Progenitor cell of endocrine pancreas (in vitro differentiated cells): Measurements from ENCODE around the gene ACTRT1. TPM values are rescaled to one million over a fixed set of nuclear protein-coding genes. Genes with fewer than 3 reads are reported as not detected.

ENCODE experiments used
- DNase-seq: peaks from one replicate; pipeline ENCODE4 v3.0.0; 2021; ENCODE audit warnings: low spot score; ENCODE audit not compliant: unreplicated experiment
- H3K27ac Mint-ChIP-seq: 2 replicates; pipeline ENCODE4 v1.8.0; 2021; ENCODE audit warnings: mild to moderate bottlenecking, moderate library complexity, mixed read lengths
- H3K27me3 Mint-ChIP-seq: 2 replicates; pipeline ENCODE4 v1.8.0; 2021; ENCODE audit warnings: mixed read lengths
- H3K36me3 Mint-ChIP-seq: 2 replicates; pipeline ENCODE4 v1.8.0; 2022; ENCODE audit warnings: mixed read lengths; ENCODE audit not compliant: insufficient read depth
- H3K4me1 Mint-ChIP-seq: 2 replicates; pipeline ENCODE4 v1.8.0; 2021; ENCODE audit warnings: low read depth, mixed read lengths
- H3K4me3 Mint-ChIP-seq: 2 replicates; pipeline ENCODE4 v1.8.0; 2021; ENCODE audit warnings: low read depth, mild to moderate bottlenecking, moderate library complexity, mixed read lengths
- H3K9me3 Mint-ChIP-seq: 2 replicates; pipeline ENCODE4 v1.8.0; 2021; ENCODE audit warnings: low read depth, mixed read lengths
- CTCF ChIP-seq: fragments of 200-600 bp; sonication (generic); IDR thresholded peaks from one replicate; pipeline ENCODE4 v1.5.0; 2021; ENCODE audit warnings: antibody characterized with exemption, mild to moderate bottlenecking; ENCODE audit not compliant: unreplicated experiment
- total RNA-seq: library from RNA; stranded (reverse); gene quantifications from 2 replicates; pipeline ENCODE4 v1.2.1, GENCODE V29; 2021

Gene ACTRT1
- total RNA-seq, 1 donor from 2014 or later = not detected

DNA sequence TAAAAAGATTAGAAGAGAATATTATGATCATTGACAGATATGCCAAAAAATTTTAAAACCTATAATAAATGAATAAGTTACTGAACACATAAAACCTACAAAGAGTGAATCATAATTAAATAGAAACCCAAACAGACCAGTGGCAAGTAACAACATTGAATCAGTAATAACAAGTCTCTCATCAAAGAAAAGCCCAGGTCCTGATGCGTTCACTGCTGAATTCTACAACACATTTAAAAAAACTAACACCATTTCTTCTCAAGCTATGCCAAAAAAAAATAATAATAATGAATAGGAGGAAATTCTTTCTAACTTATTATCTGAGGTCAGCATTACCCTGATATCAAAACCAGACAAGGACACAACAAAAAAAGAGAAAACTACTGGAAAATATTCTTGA is 30.6 kb downstream of the ACTRT1 start:
- DNase-seq = no peak
- Mint-ChIP-seq H3K36me3 (peaks cover 5% of the 10 kb centered on the region), H3K4me3 (no peak overlapping the region), H3K27ac (no peak overlapping the region), H3K4me1 (peaks cover 2% of the 10 kb centered on the region), H3K9me3 (peaks cover 35% of the 10 kb centered on the region), H3K27me3 (no peaks in the 10 kb centered on the region)
- TF ChIP-seq CTCF = no peak

DNA sequence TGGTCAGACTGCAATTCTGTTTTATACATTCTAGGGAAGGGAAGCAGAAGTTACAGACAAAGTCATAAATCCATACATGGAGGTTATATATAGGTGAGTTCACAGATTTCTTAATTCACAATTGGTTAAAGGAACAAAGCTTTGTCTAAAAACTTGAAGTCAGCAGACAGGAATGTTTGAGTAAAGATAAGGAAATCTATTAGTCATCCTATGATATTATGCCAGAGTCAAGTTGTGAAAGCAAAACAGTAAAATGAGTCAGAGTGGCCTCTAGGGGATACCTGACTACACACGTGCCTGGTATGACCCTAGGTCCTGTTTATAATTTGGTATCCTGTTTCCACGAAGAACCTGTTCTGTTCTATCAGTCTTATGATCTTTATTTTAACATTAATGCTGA is 31.5 kb downstream of the ACTRT1 start:
- H3K27me3 Mint-ChIP-seq = no peaks in the 10 kb centered on the region
- peaks cover 5% of the 10 kb centered on the region for H3K36me3 Mint-ChIP-seq
- peaks cover 2% of the 10 kb centered on the region for H3K4me1 Mint-ChIP-seq
- DNase-seq = no peak
- H3K4me3 Mint-ChIP-seq = no peak overlapping the region
- H3K9me3 Mint-ChIP-seq = peaks cover 41% of the 10 kb centered on the region
- TF ChIP-seq CTCF = no peak
- peak overlapping the region; percentile 88 for H3K27ac Mint-ChIP-seq

DNA sequence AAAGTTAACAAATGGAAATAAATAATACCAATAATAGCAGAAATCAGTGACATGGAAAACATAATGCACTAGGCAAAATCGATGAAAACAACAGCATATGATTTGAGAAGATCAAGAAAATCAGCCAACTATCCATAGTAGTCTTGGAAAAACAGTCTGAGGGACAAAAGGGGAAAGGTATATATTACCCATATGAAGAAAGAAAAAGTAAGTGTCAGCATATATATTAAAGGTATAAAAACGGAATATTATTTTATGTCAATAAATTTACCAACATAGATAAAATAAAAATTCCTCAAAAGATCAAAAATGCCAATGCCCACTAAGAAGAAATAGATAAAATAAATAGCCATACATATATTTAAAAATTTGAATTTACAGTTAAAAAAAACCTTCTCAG is 33.0 kb downstream of the ACTRT1 start:
- Mint-ChIP-seq H3K4me3 (no peak overlapping the region), H3K27ac (no peak overlapping the region), H3K36me3 (peaks cover 4% of the 10 kb centered on the region), H3K27me3 (no peaks in the 10 kb centered on the region), H3K9me3 (peaks cover 40% of the 10 kb centered on the region), H3K4me1 (peaks cover 2% of the 10 kb centered on the region)
- no peak for DNase-seq
- no peak for TF ChIP-seq CTCF

- no peak overlapping the region for H3K27ac Mint-ChIP-seq
- DNase-seq = no peak
- H3K4me3 Mint-ChIP-seq = no peak overlapping the region
- no peaks in the 10 kb centered on the region for H3K27me3 Mint-ChIP-seq
- H3K9me3 Mint-ChIP-seq = peaks cover 22% of the 10 kb centered on the region
- peaks cover 2% of the 10 kb centered on the region for H3K36me3 Mint-ChIP-seq
- H3K4me1 Mint-ChIP-seq = no peaks in the 10 kb centered on the region
- TF ChIP-seq CTCF = no peak
Observed at GRCh38 chrX:128012015-128012414, 40.2 kb downstream of the ACTRT1 start.

GRCh38 chrX:128007882-128008281 is 44.3 kb downstream of the ACTRT1 start:
- DNase-seq = no peak
- H3K27ac Mint-ChIP-seq = no peak overlapping the region
- peaks cover 3% of the 10 kb centered on the region for H3K9me3 Mint-ChIP-seq
- H3K27me3 Mint-ChIP-seq = no peaks in the 10 kb centered on the region
- H3K4me1 Mint-ChIP-seq = no peaks in the 10 kb centered on the region
- no peak overlapping the region for H3K4me3 Mint-ChIP-seq
- no peak for TF ChIP-seq CTCF
- no peaks in the 10 kb centered on the region for H3K36me3 Mint-ChIP-seq
